Measurements from ENCODE around the gene XPA.

XPA gene

DNA sequence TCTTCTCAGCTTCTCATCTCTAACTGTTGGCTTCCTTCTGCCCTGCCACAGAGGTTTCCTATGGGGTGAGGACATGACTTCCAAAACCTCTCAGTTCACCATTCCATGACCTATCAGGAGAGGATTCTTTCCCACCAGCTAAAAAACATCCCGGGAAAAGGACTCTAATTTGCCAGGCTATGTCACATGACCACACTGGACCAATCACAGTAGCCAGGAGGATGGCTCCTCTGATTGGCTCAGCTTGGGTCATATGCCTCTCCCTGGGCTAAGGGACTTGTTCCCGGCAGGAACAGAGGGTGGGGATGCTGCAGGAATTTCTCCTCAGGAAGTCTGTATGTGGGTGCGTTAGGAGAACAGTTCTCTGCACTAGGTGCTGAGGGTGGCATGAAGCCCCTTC is 40.3 kb upstream of the XPA start:
- no peak overlapping the region for H3K4me3 ChIP-seq (ENCODE audit: low read depth, low read length)
- TF ChIP-seq, protein P1, sequence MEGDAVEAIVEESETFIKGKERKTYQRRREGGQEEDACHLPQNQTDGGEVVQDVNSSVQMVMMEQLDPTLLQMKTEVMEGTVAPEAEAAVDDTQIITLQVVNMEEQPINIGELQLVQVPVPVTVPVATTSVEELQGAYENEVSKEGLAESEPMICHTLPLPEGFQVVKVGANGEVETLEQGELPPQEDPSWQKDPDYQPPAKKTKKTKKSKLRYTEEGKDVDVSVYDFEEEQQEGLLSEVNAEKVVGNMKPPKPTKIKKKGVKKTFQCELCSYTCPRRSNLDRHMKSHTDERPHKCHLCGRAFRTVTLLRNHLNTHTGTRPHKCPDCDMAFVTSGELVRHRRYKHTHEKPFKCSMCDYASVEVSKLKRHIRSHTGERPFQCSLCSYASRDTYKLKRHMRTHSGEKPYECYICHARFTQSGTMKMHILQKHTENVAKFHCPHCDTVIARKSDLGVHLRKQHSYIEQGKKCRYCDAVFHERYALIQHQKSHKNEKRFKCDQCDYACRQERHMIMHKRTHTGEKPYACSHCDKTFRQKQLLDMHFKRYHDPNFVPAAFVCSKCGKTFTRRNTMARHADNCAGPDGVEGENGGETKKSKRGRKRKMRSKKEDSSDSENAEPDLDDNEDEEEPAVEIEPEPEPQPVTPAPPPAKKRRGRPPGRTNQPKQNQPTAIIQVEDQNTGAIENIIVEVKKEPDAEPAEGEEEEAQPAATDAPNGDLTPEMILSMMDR (conservative IDR thresholded peaks at IDR 0.05; ENCODE audit: low read depth, low read length) = no peak
- peak; percentile 13 for DNase-seq (ENCODE audit: low read depth)

DNA sequence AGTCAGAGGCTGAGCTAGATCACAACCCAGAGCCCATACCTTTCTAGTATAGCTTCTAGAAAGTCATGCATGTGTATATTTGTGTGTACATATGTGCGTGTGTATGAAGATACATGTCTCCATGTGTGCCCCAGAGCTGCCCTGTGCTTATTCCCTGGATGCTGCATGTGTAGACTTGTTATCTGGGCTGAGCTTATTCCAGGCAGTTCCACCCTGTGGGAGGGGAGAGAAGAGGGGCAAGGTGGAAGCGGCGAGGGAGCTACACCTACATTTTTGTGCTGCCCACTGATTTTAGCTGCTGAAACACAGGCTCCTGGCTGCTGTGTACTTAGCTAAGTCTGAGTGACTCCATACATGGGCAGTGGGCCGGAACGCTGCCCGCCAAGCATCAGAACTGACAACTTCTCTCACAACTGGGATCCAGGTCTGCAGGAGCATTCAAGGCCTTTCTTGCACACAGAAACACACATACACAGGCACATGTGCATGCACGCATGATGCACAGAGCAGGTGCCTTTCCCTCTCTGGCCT is 38.0 kb upstream of the XPA start:
- DNase-seq (ENCODE audit: low read depth) = no peak
- TF ChIP-seq, protein P1 (conservative IDR thresholded peaks at IDR 0.05; ENCODE audit: low read depth, low read length) = no peak
- H3K4me3 ChIP-seq (ENCODE audit: low read depth, low read length) = no peak overlapping the region

DNA sequence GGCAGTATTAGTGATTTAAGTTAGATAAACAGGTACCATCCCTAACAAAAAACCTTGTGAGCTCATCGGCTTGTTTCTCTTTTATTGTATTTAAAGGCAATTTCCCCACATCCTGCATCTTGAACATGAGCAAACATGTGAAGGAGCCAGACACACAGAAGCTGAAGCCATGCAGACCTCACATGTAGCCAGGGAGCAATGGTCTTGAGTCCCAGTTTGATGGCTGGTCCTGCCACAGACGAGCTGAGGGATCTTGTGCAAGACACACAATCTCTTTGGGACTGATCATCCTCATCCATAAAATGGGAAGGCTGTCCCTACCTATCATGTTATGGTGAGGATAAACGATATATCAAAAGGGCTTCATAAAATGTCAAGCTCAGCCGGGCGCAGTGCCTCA is 29.6 kb upstream of the XPA start:
- no peak overlapping the region for H3K4me3 ChIP-seq (ENCODE audit: low read depth, low read length)
- DNase-seq (ENCODE audit: low read depth) = no peak
- TF ChIP-seq, protein P1 (conservative IDR thresholded peaks at IDR 0.05; ENCODE audit: low read depth, low read length) = no peak

DNA sequence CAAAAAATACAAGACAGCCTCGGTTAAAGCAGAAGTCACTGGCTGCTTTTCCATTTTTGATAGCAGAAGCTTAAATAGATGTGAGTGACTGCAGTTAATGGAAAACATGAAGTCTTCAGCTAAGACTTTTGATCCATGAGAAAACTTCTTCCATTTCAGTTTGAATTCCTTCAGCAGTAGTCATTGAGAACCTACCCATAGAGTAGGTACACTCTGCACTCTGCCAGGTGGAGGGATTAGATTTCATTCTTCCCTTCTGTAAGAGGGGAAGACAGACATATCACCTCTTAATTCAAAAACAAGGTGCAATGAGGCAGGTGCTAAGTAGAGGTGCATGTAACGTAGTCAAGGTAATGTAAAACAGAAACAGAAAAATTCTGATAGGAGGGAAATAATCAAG is 26.7 kb upstream of the XPA start:
- DNase-seq (ENCODE audit: low read depth) = no peak
- TF ChIP-seq, protein P1 (conservative IDR thresholded peaks at IDR 0.05; ENCODE audit: low read depth, low read length) = no peak
- H3K4me3 ChIP-seq (ENCODE audit: low read depth, low read length) = no peak overlapping the region

DNA sequence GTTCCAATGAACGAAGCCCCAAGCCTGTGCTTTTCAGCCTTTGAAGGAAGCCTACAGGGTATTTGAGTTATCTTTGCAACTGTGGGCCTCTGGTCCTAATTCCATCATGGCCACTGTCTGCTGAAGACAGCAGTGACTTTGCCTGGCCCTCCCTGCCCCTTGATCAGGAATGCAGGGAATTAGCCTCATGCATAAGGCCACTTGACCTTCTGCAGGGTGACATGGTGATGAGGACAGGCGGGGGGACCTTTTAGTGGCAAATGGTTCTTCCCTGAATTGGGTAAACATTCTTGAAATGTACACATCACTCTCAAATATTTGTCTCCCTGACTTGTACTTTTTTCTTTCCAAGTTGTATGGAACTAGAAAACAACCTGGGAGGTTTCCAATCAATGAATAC is 25.2 kb upstream of the XPA start:
- TF ChIP-seq, protein P1 (conservative IDR thresholded peaks at IDR 0.05; ENCODE audit: low read depth, low read length) = no peak
- DNase-seq (ENCODE audit: low read depth) = no peak
- H3K4me3 ChIP-seq (ENCODE audit: low read depth, low read length) = no peak overlapping the region

DNA sequence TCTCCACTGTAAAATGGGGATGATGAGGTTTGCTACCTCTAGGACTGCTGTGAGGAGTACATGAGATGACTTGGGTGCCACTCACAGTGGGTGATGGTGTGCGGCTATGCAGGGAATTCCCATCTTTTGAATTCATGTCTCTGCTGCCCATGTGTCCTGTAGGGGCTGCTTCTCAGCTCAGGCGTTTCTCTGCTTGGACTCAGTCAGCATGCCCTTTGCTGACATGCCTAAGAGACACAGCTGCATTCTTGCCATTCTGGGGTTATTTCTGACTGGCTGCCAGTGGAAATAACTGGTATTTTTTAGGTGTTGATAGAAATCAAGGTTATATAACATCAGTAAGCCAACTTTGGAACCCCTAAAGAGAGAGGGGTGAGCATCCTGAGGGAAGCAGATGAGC is 24.3 kb upstream of the XPA start:
- TF ChIP-seq, protein P1 (conservative IDR thresholded peaks at IDR 0.05; ENCODE audit: low read depth, low read length) = no peak
- no peak overlapping the region for H3K4me3 ChIP-seq (ENCODE audit: low read depth, low read length)
- DNase-seq (ENCODE audit: low read depth) = peak; percentile 25

DNA sequence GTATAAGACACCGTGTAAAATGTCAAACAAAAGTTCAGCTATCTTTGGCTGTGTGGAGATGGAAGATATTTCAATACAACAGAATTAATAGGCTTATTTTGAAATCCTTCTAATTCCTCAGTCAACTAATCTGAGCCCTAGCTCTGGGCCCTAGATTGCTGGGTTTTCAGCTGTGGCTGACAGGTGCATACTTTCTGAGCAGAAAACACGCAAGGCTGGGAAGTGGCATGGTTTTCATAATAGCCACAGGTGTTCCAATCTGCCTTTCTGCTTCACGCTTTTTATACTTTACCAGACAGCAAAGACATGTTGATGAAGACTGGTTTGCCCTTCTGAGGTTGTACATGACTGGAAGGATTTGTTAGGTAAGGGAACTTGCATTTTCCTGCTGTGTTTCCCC is 20.7 kb upstream of the XPA start:
- TF ChIP-seq, protein P1 (conservative IDR thresholded peaks at IDR 0.05; ENCODE audit: low read depth, low read length) = no peak
- H3K4me3 ChIP-seq (ENCODE audit: low read depth, low read length) = no peak overlapping the region
- DNase-seq (ENCODE audit: low read depth) = no peak

All from choroid plexus epithelial cell (primary cell).